ENCODE data around the gene ACER1.

DNA sequence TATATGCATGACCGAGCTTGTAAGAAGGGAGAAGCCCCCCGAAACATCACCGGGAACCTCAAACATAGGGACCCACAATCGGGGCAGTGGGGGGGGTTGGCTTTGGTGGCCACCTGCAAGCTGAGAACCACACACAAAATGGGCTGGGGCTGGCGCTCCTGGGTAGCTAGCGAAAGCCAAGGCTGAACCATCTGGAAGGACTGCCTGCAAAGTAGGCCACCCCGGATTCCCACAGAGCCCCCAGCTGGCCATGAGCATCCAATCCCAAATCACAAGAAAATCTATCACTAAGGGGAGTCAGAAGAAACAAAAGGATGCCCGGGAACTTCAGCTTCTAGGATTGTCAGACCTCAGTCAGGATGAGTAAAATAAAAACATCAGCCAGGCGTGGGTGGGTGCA lies 45.1 kb upstream of the ACER1 start:
- TF ChIP-seq POLR2AphosphoS5 (IDR thresholded peaks at IDR 0.05), result no peak
- TF ChIP-seq, protein P1, sequence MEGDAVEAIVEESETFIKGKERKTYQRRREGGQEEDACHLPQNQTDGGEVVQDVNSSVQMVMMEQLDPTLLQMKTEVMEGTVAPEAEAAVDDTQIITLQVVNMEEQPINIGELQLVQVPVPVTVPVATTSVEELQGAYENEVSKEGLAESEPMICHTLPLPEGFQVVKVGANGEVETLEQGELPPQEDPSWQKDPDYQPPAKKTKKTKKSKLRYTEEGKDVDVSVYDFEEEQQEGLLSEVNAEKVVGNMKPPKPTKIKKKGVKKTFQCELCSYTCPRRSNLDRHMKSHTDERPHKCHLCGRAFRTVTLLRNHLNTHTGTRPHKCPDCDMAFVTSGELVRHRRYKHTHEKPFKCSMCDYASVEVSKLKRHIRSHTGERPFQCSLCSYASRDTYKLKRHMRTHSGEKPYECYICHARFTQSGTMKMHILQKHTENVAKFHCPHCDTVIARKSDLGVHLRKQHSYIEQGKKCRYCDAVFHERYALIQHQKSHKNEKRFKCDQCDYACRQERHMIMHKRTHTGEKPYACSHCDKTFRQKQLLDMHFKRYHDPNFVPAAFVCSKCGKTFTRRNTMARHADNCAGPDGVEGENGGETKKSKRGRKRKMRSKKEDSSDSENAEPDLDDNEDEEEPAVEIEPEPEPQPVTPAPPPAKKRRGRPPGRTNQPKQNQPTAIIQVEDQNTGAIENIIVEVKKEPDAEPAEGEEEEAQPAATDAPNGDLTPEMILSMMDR (IDR thresholded peaks at IDR 0.05), result no peak

Data from prostate gland (tissue), 2 donors.